ENCODE data around the gene SIGLEC7.

DNA sequence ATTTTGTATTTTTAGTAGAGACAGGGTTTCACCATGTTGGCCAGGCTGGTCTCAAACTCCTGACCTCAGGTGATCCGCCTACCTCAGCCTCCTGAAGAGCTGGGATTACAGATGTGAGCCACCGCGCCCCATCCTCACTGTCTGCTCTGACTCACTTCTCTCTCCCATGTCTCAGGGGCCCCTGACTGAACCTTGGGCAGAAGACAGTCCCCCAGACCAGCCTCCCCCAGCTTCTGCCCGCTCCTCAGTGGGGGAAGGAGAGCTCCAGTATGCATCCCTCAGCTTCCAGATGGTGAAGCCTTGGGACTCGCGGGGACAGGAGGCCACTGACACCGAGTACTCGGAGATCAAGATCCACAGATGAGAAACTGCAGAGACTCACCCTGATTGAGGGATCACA is 12.4 kb upstream of the SIGLEC7 start:
- no peak for TF ChIP-seq EZH2phosphoT487 (IDR thresholded peaks at IDR 0.05; ENCODE audit: low read length)
- TF ChIP-seq, protein P1, sequence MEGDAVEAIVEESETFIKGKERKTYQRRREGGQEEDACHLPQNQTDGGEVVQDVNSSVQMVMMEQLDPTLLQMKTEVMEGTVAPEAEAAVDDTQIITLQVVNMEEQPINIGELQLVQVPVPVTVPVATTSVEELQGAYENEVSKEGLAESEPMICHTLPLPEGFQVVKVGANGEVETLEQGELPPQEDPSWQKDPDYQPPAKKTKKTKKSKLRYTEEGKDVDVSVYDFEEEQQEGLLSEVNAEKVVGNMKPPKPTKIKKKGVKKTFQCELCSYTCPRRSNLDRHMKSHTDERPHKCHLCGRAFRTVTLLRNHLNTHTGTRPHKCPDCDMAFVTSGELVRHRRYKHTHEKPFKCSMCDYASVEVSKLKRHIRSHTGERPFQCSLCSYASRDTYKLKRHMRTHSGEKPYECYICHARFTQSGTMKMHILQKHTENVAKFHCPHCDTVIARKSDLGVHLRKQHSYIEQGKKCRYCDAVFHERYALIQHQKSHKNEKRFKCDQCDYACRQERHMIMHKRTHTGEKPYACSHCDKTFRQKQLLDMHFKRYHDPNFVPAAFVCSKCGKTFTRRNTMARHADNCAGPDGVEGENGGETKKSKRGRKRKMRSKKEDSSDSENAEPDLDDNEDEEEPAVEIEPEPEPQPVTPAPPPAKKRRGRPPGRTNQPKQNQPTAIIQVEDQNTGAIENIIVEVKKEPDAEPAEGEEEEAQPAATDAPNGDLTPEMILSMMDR (IDR thresholded peaks at IDR 0.05; ENCODE audit: low read length), result no peak
